ENCODE data around the gene ITPR1.

ITPR1 gene

DNA sequence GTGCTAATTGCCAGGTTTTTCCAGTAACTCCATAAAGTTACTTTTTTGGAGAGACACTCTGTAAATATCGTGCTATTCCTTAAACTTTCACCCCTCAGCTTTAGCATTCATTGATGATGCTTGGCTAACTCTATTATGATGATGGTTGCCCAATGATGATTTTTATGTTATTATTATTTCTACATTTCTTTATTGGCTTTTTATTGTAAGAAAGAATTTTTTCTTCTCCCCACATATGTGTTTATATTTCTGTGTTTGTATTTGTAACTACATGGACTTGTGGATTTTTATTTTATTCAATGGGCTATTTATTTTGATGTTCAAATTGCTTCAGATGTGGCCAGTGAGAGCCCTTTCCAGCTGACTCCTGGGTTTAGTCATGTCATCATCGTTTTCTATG is 323.6 kb downstream of the ITPR1 start:
- ATAC-seq: no peak
- no peak for TF ChIP-seq ZNF565 (CRISPR knock-in tag; conservative IDR thresholded peaks at IDR 0.05; ENCODE audit: low read depth)
- no peak for TF ChIP-seq ISL1 (CRISPR knock-in tag; IDR thresholded peaks at IDR 0.05)
- TF ChIP-seq ARNTL (CRISPR knock-in tag; IDR thresholded peaks at IDR 0.05; ENCODE audit: borderline replicate concordance, low read depth): no peak
- no peak for TF ChIP-seq PATZ1 (CRISPR knock-in tag; IDR thresholded peaks at IDR 0.05; ENCODE audit: borderline replicate concordance)
- TF ChIP-seq BACH2 (CRISPR knock-in tag; IDR thresholded peaks at IDR 0.05; ENCODE audit: borderline replicate concordance): no peak
- TF ChIP-seq CSDC2 (CRISPR knock-in tag; IDR thresholded peaks at IDR 0.05): no peak
- TF ChIP-seq ZFP3 (CRISPR knock-in tag; IDR thresholded peaks at IDR 0.05): no peak
- TF ChIP-seq GLIS3 (CRISPR knock-in tag; IDR thresholded peaks at IDR 0.05): no peak
- TF ChIP-seq CSRNP3 (CRISPR knock-in tag; IDR thresholded peaks at IDR 0.05): no peak
- no peak for TF ChIP-seq TCF4 (CRISPR knock-in tag; IDR thresholded peaks at IDR 0.05; ENCODE audit: borderline replicate concordance)
- TF ChIP-seq ZFP30 (CRISPR knock-in tag; IDR thresholded peaks at IDR 0.05): no peak

GRCh38 chr3:4817128-4817527 is 324.0 kb downstream of the ITPR1 start:
- TF ChIP-seq OSR1 (CRISPR knock-in tag; IDR thresholded peaks at IDR 0.05): no peak
- no peak for TF ChIP-seq GLIS3 (CRISPR knock-in tag; IDR thresholded peaks at IDR 0.05)
- no peak for TF ChIP-seq ESRRG (CRISPR knock-in tag; IDR thresholded peaks at IDR 0.05)
- TF ChIP-seq CREB5 (CRISPR knock-in tag; IDR thresholded peaks at IDR 0.05; ENCODE audit: low read depth): no peak
- TF ChIP-seq PPARA (CRISPR knock-in tag; IDR thresholded peaks at IDR 0.05; ENCODE audit: borderline replicate concordance): no peak
- no peak for ATAC-seq

DNA sequence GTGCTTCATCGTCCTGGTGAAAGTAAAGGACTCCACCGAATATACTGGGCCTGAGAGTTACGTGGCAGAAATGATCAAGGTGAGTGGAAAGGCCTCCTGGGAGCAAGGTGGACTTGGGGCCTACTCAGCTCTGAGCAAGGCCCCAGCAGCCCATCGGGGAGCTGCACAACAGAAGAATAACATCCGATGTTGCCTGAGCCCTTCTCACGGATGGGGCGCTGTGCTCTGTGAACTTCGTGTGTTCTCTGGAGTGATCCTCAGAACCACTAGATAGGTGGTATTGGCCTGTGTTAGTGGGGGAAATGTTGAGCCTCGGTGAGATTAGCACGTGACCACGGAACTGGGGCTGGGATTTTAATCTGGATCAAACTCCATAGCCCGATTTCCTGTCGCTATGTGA is 325.0 kb downstream of the ITPR1 start:
- TF ChIP-seq ZFP30 (CRISPR knock-in tag; IDR thresholded peaks at IDR 0.05) (no peak), PPARA (CRISPR knock-in tag; IDR thresholded peaks at IDR 0.05; ENCODE audit: borderline replicate concordance) (no peak), ZNF70 (CRISPR knock-in tag; IDR thresholded peaks at IDR 0.05) (no peak), BACH2 (CRISPR knock-in tag; IDR thresholded peaks at IDR 0.05; ENCODE audit: borderline replicate concordance) (no peak), ISL1 (CRISPR knock-in tag; IDR thresholded peaks at IDR 0.05) (no peak), CSRNP3 (CRISPR knock-in tag; IDR thresholded peaks at IDR 0.05) (no peak), TOX (CRISPR knock-in tag; IDR thresholded peaks at IDR 0.05; ENCODE audit: borderline replicate concordance) (no peak), SNAI2 (CRISPR knock-in tag; IDR thresholded peaks at IDR 0.05) (no peak), CSDC2 (CRISPR knock-in tag; IDR thresholded peaks at IDR 0.05) (no peak)
- TF ChIP-seq, protein P1, sequence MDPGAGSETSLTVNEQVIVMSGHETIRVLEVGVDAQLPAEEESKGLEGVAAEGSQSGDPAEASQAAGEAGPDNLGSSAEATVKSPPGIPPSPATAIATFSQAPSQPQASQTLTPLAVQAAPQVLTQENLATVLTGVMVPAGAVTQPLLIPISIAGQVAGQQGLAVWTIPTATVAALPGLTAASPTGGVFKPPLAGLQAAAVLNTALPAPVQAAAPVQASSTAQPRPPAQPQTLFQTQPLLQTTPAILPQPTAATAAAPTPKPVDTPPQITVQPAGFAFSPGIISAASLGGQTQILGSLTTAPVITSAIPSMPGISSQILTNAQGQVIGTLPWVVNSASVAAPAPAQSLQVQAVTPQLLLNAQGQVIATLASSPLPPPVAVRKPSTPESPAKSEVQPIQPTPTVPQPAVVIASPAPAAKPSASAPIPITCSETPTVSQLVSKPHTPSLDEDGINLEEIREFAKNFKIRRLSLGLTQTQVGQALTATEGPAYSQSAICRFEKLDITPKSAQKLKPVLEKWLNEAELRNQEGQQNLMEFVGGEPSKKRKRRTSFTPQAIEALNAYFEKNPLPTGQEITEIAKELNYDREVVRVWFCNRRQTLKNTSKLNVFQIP (CRISPR knock-in tag; IDR thresholded peaks at IDR 0.05; ENCODE audit: borderline replicate concordance, low read depth): no peak
- no peak for ATAC-seq

DNA sequence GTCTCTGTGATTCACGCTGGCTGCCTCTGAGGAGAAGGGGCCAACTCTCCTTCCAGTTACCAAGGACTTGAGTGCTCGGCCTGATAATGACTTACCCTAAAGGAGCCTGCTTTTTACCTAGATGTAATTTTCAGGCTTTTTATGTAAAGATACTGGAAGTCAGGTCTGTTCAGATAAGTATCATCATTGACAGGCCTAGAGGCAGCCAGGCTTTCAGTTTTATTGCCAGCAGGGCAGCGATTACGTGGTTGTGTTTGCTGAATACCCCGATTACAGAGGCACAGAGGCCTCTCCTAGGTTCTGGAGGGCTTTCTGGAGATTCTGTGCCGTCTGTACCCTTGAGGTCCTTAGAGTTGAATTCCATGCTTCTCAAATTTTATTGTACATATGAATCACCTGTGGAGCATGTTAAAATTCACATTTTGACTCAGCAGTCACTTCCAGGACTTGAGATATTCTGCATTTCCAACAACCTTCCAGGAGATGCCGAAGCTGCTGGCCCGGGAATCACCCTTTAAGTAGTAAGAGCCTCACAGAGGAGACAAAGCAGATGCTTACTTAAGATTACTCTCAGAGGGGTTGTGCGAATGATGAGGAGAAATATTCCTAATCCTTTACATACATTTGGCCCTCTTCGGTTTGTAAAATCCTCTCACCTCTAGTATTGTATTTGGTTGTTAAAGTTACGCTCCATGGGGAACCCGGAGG is 326.0 kb downstream of the ITPR1 start:
- no peak for ATAC-seq
- TF ChIP-seq CSDC2 (CRISPR knock-in tag; IDR thresholded peaks at IDR 0.05): no peak
- TF ChIP-seq PPARA (CRISPR knock-in tag; IDR thresholded peaks at IDR 0.05; ENCODE audit: borderline replicate concordance): no peak
- no peak for TF ChIP-seq ZNF8 (CRISPR knock-in tag; IDR thresholded peaks at IDR 0.05)
- TF ChIP-seq TSHZ2 (CRISPR knock-in tag; IDR thresholded peaks at IDR 0.05): no peak
- no peak for TF ChIP-seq PATZ1 (CRISPR knock-in tag; IDR thresholded peaks at IDR 0.05; ENCODE audit: borderline replicate concordance)

Data from SK-N-SH treated with all-trans-retinoic acid at 6 μM for 48 hours (cell line).